NCI-H187 treated with DMSO at 0.1 percent for 48 hours (cell line): ENCODE measurements around the gene PABPC3.

Experiments used
- DNase-seq: peaks from one replicate; lab custom pipeline; 2025; lab: John Stamatoyannopoulos, UW

PABPC3 gene

DNA sequence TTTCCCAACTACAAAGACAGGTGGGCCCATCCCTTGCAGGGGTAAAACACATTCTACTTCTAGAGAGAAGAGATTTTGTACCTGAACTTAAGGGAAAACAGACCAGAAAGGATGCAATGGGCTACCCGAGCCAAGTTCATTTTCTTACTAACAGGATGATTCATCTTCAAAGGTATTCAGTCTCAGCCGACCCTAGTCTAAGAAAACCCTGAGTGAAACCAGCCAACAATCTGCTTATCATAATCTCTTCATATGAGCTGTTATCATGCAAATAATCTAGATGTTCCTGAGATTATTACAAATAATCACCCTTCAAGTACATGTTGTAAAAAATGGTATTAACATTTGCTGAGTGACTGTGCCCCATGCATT, 15.6 kb downstream of the PABPC3 start:
- DNase-seq, result no peak

- no peak for DNase-seq
Measured at GRCh38 chr13:25112695-25113255, 16.8 kb downstream of the PABPC3 start.

DNA sequence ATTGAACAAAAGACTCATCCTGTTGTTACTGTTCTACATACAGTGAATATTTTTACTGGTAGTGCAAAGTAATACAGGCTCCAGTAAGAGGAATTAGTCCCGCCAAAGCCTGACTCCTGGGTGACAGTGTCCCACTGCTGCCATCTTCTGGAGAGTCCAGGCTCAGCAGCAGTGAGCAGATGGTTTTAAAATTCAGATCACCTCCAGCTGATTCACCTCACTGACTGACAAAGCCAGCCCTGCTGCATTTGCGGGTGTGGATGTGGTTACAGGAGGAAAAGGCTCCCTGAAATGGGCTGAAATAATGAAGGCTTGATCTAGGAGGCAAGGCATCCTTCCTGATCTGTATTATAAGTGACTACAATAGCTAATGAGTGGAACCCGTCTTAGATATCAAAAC, 18.3 kb downstream of the PABPC3 start:
- no peak for DNase-seq

GRCh38 chr13:25116044-25116443, 20.1 kb downstream of the PABPC3 start:
- DNase-seq, result no peak

DNA sequence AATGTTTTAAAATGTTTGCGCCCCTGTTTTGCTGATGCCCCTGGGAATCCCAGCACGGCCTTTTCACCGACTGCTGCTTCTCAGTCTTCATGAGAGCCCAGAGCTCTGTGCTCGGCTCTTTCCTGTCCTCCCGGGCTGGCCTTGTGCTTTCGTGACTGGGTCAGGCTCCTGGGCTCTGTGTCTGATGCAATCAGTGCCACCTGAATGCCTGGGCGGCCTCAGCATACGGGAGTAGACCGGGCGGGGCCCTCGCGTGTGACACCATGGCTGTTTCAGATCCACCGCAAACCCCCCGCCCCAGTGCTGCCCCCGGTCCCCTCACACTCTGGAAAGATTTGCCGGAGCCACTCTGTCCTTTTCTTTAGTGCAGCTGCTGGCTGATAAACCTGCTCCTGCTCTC, 21.4 kb downstream of the PABPC3 start:
- DNase-seq, result no peak

DNA sequence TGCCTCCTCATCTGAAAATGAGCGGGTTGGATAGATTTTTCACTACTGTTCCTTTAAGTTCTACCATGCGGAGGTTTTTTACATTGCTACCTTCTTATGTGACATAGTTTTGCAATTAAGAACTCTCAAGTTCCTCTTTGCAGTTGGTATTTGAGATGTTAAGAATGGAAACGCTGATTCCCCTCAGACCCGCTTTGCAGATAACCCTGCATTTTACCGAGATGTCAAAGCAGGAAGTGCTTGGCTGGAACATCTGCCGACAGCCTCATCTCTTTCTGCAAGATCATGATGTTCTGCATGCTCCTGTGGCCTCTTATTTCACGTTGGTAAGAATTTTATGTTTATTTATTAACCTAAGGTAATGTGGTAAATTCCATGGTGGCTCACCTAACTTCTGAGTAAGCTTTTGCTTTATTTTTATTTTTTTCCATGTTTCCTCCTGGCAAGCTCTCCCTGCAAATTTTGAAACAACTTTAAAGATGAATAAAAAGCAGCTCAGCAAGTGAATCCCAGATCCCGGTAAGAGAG, 22.5 kb downstream of the PABPC3 start:
- no peak for DNase-seq

DNA sequence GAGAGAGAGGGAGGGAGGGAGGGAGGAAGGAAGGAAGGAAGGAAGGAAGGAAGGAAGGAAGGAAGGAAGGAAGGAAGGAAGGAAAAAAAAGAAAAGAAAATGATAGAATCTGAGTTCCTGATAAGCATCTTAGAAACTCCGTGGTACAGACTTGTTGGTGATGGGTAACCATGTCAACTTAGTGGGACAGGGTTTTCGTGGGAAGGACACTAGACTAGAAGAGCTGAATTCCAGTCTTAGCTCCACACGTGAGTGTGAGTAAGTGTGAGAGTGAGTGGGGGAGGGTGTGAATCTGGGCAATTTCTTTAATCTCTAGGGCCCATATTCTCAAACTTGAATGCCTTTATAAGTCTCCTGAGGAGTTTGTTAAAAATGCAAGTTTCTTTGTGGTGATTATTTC, 35.0 kb downstream of the PABPC3 start:
- DNase-seq, result no peak

GRCh38 chr13:25131881-25132420, 36.0 kb downstream of the PABPC3 start:
- no peak for DNase-seq

DNA sequence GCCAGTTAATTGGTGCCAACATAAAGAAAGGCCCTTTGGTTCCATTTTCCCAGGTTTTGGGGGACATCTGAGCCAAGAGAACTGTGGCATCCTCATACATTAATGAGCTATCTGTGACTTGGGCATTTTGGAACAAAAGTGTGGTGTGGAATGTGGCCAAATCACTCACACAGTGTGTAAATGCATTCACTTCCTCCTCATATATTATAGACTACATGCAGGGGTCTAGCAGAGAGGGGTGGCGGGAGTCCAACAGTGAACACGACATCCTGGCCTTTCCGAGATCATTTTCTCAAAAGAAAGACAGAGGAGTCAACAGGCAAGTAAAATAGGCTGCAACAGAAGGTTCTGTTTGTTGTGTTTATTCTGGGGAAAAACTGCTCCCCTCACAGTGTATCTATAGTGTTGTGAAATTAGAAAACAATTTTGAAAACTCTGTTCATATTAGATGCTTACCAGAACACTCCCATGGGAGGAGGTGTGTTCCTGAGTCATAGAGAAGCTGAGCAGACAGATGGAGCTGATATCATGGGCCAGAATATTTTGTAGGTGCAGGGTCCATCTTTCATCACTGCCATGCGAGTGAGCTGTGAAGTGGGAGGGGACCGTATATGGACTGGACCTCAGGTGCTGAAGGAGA, 36.9 kb downstream of the PABPC3 start:
- DNase-seq, result no peak

DNA sequence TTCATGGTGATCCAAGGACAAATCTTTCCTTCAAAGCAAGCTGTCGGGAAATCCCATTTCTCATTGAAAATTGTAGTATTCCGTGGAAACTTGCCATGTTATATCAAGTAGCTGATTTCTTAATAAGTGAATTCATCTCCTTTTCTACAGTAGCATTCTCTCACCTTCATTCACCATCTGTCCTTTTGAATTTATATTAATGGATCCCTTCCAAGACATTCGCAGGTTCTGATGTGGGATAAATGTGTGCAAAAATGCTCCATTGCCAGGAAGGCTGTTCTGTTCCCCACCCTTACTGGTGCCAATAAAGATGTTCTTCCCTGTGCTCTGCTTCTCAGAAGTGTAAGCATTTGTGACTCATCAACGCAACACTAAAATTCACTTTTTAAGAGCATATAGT, 40.0 kb downstream of the PABPC3 start:
- DNase-seq, result no peak

DNA sequence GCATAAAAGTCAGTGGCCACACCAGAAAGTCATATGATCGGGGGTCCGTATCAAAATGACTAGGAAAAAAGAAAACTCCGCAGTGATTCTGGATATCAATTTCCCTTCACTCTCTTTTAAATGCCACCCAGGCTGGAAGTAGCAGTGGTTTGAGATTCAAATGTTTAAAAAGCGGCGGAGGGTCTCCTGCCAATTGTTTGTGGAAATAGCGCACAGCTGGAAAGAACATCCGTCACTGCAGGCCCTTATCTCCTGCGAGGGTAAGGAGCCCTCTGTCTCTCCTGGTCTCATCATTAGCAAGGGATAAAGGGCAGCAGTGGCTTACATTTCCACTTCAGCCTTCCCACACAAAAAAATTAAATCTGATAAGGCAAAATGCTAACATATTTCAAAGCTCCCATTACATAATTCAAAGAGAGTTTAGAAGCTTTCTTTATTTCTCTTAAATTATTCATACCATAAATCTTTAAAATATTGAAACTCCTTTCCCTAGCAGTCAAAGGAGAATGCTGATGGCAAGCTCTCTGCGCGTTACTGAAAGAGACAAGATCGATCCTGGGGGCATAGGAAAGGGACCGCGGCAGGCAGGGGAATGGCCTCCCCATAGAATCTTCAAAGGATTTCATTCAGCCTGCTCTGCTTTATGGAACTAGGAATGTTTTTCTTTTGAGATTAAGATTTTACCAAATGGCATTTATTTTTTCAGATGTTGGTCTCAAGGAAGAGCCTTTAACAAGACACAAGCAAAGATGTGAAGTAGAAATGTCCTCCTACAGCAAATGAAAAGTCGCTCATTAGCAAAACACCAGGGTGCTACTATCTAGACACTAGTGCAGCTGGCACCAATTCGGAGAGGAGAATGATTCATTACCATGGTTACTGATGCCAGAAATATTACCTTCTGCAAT, 41.2 kb downstream of the PABPC3 start:
- DNase-seq, result no peak

DNA sequence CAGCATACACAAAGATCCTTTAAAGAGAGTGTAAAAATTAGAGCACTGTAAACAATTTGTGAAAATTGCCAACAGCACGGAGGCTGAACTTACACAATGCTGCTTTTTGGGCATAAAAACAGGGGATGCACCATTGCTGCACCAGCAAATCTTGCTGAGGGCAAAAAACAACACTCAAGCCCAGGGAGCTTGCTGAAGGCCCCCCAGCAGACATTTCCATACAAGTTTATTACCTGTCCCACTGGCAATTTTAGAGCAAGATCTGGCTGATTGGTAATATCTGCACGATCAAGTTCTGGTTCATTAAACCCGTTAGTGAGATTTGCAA, 41.8 kb downstream of the PABPC3 start:
- DNase-seq, result no peak

GRCh38 chr13:25141042-25141441, 45.1 kb downstream of the PABPC3 start:
- no peak for DNase-seq

DNA sequence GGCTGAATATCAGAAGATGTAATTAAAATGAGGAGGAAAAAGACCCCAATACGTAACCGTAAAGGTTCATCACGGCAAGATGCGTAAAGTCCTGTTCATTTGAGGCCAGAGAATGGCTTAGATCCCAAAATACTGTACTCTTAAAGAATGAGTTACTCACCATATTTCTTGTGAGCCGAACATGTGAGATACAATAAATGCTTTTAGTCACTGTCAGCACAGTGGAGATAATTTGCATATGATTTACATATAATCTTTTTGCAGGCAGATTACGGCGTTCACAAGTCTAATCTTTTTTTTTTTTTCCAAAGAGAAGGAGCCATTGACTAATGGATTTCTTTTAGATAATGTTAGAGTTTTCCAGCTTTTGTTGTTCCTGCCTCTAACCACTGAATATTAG, 47.8 kb downstream of the PABPC3 start:
- DNase-seq, result no peak

- no peak for DNase-seq
Measured at GRCh38 chr13:25147638-25148401, 51.9 kb downstream of the PABPC3 start.

GRCh38 chr13:25148402-25148771, 52.5 kb downstream of the PABPC3 start:
- DNase-seq, result no peak
